Duodenal mucosa (tissue), 2 donors: ENCODE measurements around the gene MSI2.

Source experiments
- H3K27ac ChIP-seq: one replicate; pipeline ENCODE4 v1.7.0; 2013; ENCODE audit warnings: low read depth, low read length
- H3K27me3 ChIP-seq, 2 donors: one replicate each; pipeline ENCODE4 v1.7.0; 2013; ENCODE audit warnings: low read length in 2 of 2, control low read depth in 1 of 2; ENCODE audit not compliant: insufficient read depth in 2 of 2, control insufficient read depth in 1 of 2
- H3K36me3 ChIP-seq, 2 donors: one replicate each; pipeline ENCODE4 v1.7.0; 2013; ENCODE audit warnings: low read length in 2 of 2, control low read depth in 1 of 2; ENCODE audit not compliant: insufficient read depth in 2 of 2, control insufficient read depth in 1 of 2
- H3K4me1 ChIP-seq, 2 donors: one replicate each; pipeline ENCODE4 v1.7.0; 2013; ENCODE audit warnings: low read length in 2 of 2, control low read depth in 1 of 2; ENCODE audit not compliant: insufficient read depth in 2 of 2, control insufficient read depth in 1 of 2
- H3K4me3 ChIP-seq, 2 donors: one replicate each; pipeline ENCODE4 v1.7.0; 2013; ENCODE audit warnings: low read length in 2 of 2, low read depth in 1 of 2
- H3K9ac ChIP-seq, 2 donors: one replicate each; pipeline ENCODE4 v1.7.0; 2013; ENCODE audit warnings: low read length in 2 of 2, low read depth in 1 of 2
- H3K9me3 ChIP-seq, 2 donors: one replicate each; pipeline ENCODE4 v1.7.0; 2013; ENCODE audit warnings: low read length in 2 of 2, control low read depth in 1 of 2; ENCODE audit not compliant: control insufficient read depth in 1 of 2

MSI2 gene

GRCh38 chr17:57394375-57394774 is 138.1 kb downstream of the MSI2 start:
- Histone ChIP-seq H3K4me1 (no peaks in the 10 kb centered on the region), H3K4me3 (no peak overlapping the region), H3K27me3 (no peaks in the 10 kb centered on the region), H3K36me3 (no peaks in the 10 kb centered on the region), H3K27ac (no peak overlapping the region), H3K9me3 (peaks cover 0 to 3% of the 10 kb centered on the region in 2 donors), H3K9ac (no peak overlapping the region)

DNA sequence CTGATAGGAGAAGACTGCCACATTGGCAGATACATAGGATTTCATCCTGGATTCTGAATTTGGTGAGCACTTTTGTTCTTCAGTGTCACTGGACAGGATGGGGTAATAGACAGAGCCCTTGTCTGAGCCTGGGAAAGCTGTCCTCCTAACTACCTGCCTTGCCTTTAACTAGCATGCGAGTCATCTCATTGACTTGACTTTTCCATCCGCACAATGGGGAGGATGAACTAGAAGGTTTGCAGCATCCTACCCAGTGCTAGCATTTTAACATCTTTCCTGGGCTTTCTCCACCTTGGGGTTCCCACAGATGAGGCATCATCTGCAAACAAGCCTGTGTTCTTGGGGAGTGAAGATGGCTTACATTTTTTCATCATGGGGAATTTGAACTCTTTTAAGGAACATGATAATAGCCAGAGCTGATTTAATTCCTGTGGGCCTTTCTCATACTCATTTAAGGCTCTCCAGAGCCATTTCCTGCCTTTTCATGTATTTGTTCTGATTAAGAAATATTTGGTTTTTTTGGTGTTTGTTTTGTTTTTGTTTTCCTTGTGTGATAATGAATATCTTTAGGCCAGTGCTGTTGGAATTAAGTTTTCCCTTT is 139.5 kb downstream of the MSI2 start:
- Histone ChIP-seq H3K9me3 (peaks cover 0 to 3% of the 10 kb centered on the region in 2 donors), H3K36me3 (no peaks in the 10 kb centered on the region), H3K27ac (no peak overlapping the region), H3K27me3 (no peaks in the 10 kb centered on the region), H3K4me1 (no peaks in the 10 kb centered on the region), H3K9ac (no peak overlapping the region), H3K4me3 (no peak overlapping the region)

- Histone ChIP-seq H3K27ac (no peak overlapping the region), H3K4me3 (no peak overlapping the region), H3K36me3 (peaks cover 2% of the 10 kb centered on the region in 2 donors), H3K9me3 (peaks cover 0 to 3% of the 10 kb centered on the region in 2 donors), H3K4me1 (no peaks in the 10 kb centered on the region), H3K27me3 (no peaks in the 10 kb centered on the region), H3K9ac (no peak overlapping the region)
These were observed 140.2 kb downstream of the MSI2 start for GRCh38 chr17:57396511-57396921.

DNA sequence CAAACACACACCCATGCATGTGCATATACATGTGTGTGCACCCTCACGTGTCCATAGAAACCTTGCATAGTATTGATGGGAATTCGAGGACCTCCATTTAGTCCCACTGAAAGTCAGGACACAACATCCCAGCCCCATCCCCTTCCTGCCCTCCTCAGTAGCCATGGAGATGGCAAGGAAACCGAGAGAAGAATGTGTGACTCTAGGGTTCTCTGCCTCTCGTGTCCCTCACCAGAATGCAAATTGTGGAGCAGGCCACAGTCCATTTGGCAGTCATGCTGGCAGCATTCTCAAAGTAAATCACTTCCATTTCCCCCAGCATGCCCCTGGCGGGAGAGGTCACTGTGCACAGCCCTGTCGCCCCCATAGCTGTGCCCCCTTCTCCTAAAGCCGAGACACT is 141.1 kb downstream of the MSI2 start:
- H3K4me3 ChIP-seq: no peak overlapping the region
- H3K4me1 ChIP-seq: no peaks in the 10 kb centered on the region
- H3K9me3 ChIP-seq: peaks cover 0 to 3% of the 10 kb centered on the region in 2 donors
- H3K27ac ChIP-seq: no peak overlapping the region
- H3K9ac ChIP-seq: no peak overlapping the region
- H3K36me3 ChIP-seq: peaks cover 5 to 11% of the 10 kb centered on the region in 2 donors
- H3K27me3 ChIP-seq: no peaks in the 10 kb centered on the region

DNA sequence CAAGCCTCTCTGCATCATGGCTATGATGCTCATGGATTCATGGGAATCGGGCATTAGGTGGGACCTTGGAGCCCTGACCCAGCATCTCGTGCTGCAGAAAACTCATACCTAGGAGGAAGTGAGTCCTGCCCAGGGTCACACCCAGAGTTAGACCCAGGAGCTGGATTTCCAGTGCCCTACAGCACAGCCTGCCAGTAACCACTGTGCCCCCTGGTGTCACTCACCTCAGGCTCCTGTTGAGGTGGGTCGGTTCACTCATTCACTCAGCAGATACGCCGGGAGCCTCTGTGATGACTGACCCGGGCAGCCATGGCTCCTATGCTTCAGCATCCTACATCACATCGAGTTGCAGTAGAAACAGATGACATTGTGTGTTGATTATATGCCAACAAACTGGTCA is 143.4 kb downstream of the MSI2 start:
- no peaks in the 10 kb centered on the region for H3K4me1 ChIP-seq
- no peak overlapping the region for H3K9ac ChIP-seq
- peaks cover 5 to 16% of the 10 kb centered on the region in 2 donors for H3K36me3 ChIP-seq
- H3K27ac ChIP-seq: no peak overlapping the region
- no peaks in the 10 kb centered on the region for H3K9me3 ChIP-seq
- H3K4me3 ChIP-seq: no peak overlapping the region
- H3K27me3 ChIP-seq: no peaks in the 10 kb centered on the region

DNA sequence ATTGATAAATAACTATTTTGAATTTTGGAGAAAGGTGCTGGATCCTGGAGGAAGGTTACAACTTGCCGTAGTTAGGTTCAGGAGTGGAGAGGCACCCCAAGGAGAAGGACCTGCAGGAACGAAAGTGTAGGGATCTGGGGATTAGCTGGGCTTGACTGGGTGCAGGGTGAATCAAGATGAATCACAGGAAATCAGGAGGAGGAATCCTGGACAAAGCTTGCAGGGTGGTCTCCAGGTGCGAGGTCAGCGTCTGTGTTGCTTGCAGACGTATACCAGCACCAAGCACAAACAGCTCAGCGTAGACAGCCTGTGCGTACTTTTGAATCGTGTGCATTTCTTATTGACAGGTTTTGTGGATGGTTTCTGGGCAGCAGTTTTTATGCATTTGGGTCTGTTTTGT is 144.3 kb downstream of the MSI2 start:
- H3K4me1 ChIP-seq: peaks cover 0 to 1% of the 10 kb centered on the region in 2 donors

GRCh38 chr17:57401556-57402488 is 145.5 kb downstream of the MSI2 start:
- Histone ChIP-seq H3K4me1 (peaks cover 0 to 8% of the 10 kb centered on the region in 2 donors), H3K27ac (no peak overlapping the region), H3K9ac (no peak overlapping the region)

More for the DNA sequence above, 144.3 kb downstream of the MSI2 start:
- H3K9me3 ChIP-seq: no peaks in the 10 kb centered on the region
- H3K36me3 ChIP-seq: peaks cover 5 to 16% of the 10 kb centered on the region in 2 donors
- H3K4me3 ChIP-seq: no peak overlapping the region
- no peak overlapping the region for H3K27ac ChIP-seq
- no peak overlapping the region for H3K9ac ChIP-seq
- no peaks in the 10 kb centered on the region for H3K27me3 ChIP-seq

GRCh38 chr17:57402681-57403180 is 146.4 kb downstream of the MSI2 start:
- H3K27ac ChIP-seq: no peak overlapping the region
- no peaks in the 10 kb centered on the region for H3K27me3 ChIP-seq
- no peak overlapping the region for H3K9ac ChIP-seq
- no peak overlapping the region for H3K4me3 ChIP-seq
- H3K9me3 ChIP-seq: no peaks in the 10 kb centered on the region
- H3K36me3 ChIP-seq: peaks cover 5 to 16% of the 10 kb centered on the region in 2 donors
- peaks cover 4 to 17% of the 10 kb centered on the region in 2 donors for H3K4me1 ChIP-seq

More at GRCh38 chr17:57401556-57402488, 145.5 kb downstream of the MSI2 start:
- Histone ChIP-seq H3K27me3 (no peaks in the 10 kb centered on the region), H3K9me3 (no peaks in the 10 kb centered on the region), H3K36me3 (peaks cover 5 to 16% of the 10 kb centered on the region in 2 donors), H3K4me3 (no peak overlapping the region)

GRCh38 chr17:57403236-57403635 is 146.9 kb downstream of the MSI2 start:
- H3K27me3 ChIP-seq: no peaks in the 10 kb centered on the region
- H3K27ac ChIP-seq: no peak overlapping the region
- H3K9me3 ChIP-seq: no peaks in the 10 kb centered on the region
- H3K9ac ChIP-seq: no peak overlapping the region
- H3K36me3 ChIP-seq: peaks cover 5 to 16% of the 10 kb centered on the region in 2 donors
- H3K4me1 ChIP-seq: peaks cover 9 to 22% of the 10 kb centered on the region in 2 donors
- no peak overlapping the region for H3K4me3 ChIP-seq

DNA sequence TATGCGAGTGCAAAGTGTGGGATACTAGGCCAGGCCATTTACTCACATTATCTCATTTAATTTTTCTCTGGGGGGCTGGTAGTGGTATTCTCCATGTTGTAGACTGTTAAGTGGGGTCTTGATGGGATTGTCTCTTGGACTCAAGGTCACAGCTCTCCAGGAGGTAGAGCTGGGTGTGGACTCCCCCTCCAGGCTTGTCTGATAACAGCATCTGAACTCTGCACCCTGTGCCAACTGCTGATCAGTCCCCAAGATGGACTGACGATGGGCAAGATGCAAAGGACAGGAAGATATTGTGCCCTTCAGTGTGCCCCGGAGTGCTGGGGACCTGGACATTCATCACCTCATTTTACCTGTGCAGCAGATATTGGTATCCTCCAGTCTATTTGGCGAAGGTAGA is 147.8 kb downstream of the MSI2 start:
- H3K27me3 ChIP-seq: no peaks in the 10 kb centered on the region
- no peak overlapping the region for H3K9ac ChIP-seq
- H3K4me1 ChIP-seq: peaks cover 9 to 22% of the 10 kb centered on the region in 2 donors
- peaks cover 5 to 16% of the 10 kb centered on the region in 2 donors for H3K36me3 ChIP-seq
- H3K4me3 ChIP-seq: no peak overlapping the region
- no peak overlapping the region for H3K27ac ChIP-seq
- no peaks in the 10 kb centered on the region for H3K9me3 ChIP-seq
